ENCODE measurements around the gene ARL6IP4. TPM values are rescaled to one million over a fixed set of nuclear protein-coding genes. Genes with fewer than 3 reads are reported as not detected.

The ARL6IP4 gene
- total RNA-seq, 2 donors from 2014 or later: 173 to 228 TPM

GRCh38 chr12:123017753-123018152, 37.3 kb downstream of the ARL6IP4 start:
- Histone ChIP-seq H3K4me3 (no peak overlapping the region), H3K9me3 (no peaks in the 10 kb centered on the region), H3K27me3 (replicated peaks; ENCODE audit: insufficient read depth) (no peaks in the 10 kb centered on the region), H3K36me3 (no peaks in the 10 kb centered on the region), H3K27ac (no peak overlapping the region), H3K4me1 (ENCODE audit: control insufficient read depth in 1 of 2, low read depth in 2 of 2) (no peaks in the 10 kb centered on the region)
- DNase-seq (ENCODE audit: low spot score): no peak
- ATAC-seq (ENCODE audit: insufficient number of reproducible peaks, low FRiP score, low read depth): no peak
- no peak for TF ChIP-seq CTCF (IDR thresholded peaks at IDR 0.05)

- Histone ChIP-seq H3K4me1 (ENCODE audit: control insufficient read depth in 1 of 2, low read depth in 2 of 2) (no peaks in the 10 kb centered on the region), H3K4me3 (no peak overlapping the region), H3K36me3 (no peaks in the 10 kb centered on the region), H3K27ac (no peak overlapping the region), H3K9me3 (no peaks in the 10 kb centered on the region), H3K27me3 (replicated peaks; ENCODE audit: insufficient read depth) (no peaks in the 10 kb centered on the region)
- TF ChIP-seq CTCF (IDR thresholded peaks at IDR 0.05): no peak
- no peak for ATAC-seq (ENCODE audit: insufficient number of reproducible peaks, low FRiP score, low read depth)
- DNase-seq (ENCODE audit: low spot score): no peak
These were observed 39.3 kb downstream of the ARL6IP4 start for GRCh38 chr12:123019841-123020138.

GRCh38 chr12:123021688-123022604, 41.5 kb downstream of the ARL6IP4 start:
- no peak overlapping the region for H3K4me3 ChIP-seq
- no peaks in the 10 kb centered on the region for H3K4me1 ChIP-seq (ENCODE audit: control insufficient read depth in 1 of 2, low read depth in 2 of 2)
- DNase-seq (ENCODE audit: low spot score) (no peak), ATAC-seq (ENCODE audit: insufficient number of reproducible peaks, low FRiP score, low read depth) (no peak)
- no peaks in the 10 kb centered on the region for H3K9me3 ChIP-seq
- H3K27ac ChIP-seq: no peak overlapping the region
- no peak for TF ChIP-seq CTCF (IDR thresholded peaks at IDR 0.05)
- no peaks in the 10 kb centered on the region for H3K36me3 ChIP-seq
- H3K27me3 ChIP-seq (replicated peaks; ENCODE audit: insufficient read depth): no peaks in the 10 kb centered on the region

- TF ChIP-seq CTCF (IDR thresholded peaks at IDR 0.05): no peak
- Histone ChIP-seq H3K4me1 (ENCODE audit: control insufficient read depth in 1 of 2, low read depth in 2 of 2) (no peaks in the 10 kb centered on the region), H3K4me3 (no peak overlapping the region), H3K9me3 (no peaks in the 10 kb centered on the region), H3K36me3 (no peaks in the 10 kb centered on the region), H3K27ac (no peak overlapping the region), H3K27me3 (replicated peaks; ENCODE audit: insufficient read depth) (no peaks in the 10 kb centered on the region)
- no peak for DNase-seq (ENCODE audit: low spot score)
- ATAC-seq (ENCODE audit: insufficient number of reproducible peaks, low FRiP score, low read depth): no peak
These were observed 42.4 kb downstream of the ARL6IP4 start for GRCh38 chr12:123022846-123023245.

- DNase-seq (ENCODE audit: low spot score) (no peak), ATAC-seq (ENCODE audit: insufficient number of reproducible peaks, low FRiP score, low read depth) (no peak)
- no peak overlapping the region for H3K27ac ChIP-seq
- H3K36me3 ChIP-seq: no peaks in the 10 kb centered on the region
- H3K27me3 ChIP-seq (replicated peaks; ENCODE audit: insufficient read depth): no peaks in the 10 kb centered on the region
- TF ChIP-seq CTCF (IDR thresholded peaks at IDR 0.05): no peak
- no peaks in the 10 kb centered on the region for H3K9me3 ChIP-seq
- H3K4me1 ChIP-seq (ENCODE audit: control insufficient read depth in 1 of 2, low read depth in 2 of 2): no peaks in the 10 kb centered on the region
- H3K4me3 ChIP-seq: no peak overlapping the region
These were observed 44.4 kb downstream of the ARL6IP4 start for GRCh38 chr12:123024819-123025391.

All from thoracic aorta (tissue), 2 donors.